DMS114 treated with DMSO at 0.1 percent for 48 hours (cell line): ENCODE measurements around the gene ZBTB7C.

Experiments
- DNase-seq: peaks from one replicate; lab custom pipeline; 2025; ENCODE audit not compliant: unreplicated experiment; lab: John Stamatoyannopoulos, UW

ZBTB7C gene

DNA sequence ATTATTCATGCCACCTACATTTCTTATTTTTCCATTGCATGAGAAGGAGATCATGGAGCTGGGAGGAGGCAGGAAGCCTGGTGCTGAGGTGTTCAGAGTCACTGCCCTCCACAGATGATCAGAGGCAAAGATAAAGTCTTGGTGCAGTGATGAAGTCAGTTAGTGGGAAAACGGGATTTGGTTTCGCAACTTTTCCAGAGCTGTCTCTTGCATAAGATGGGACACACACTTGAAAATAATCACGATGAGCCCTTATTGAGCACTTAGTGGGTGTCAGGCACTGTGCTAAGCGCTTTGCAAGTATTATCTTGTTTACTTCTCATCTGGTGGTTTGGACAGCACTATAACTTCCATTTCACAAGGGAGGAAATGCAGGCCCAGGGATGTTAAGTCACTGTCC is 256.6 kb downstream of the ZBTB7C start:
- DNase-seq: no peak

- no peak for DNase-seq
These were observed 257.6 kb downstream of the ZBTB7C start for GRCh38 chr18:48151421-48152065.

DNA sequence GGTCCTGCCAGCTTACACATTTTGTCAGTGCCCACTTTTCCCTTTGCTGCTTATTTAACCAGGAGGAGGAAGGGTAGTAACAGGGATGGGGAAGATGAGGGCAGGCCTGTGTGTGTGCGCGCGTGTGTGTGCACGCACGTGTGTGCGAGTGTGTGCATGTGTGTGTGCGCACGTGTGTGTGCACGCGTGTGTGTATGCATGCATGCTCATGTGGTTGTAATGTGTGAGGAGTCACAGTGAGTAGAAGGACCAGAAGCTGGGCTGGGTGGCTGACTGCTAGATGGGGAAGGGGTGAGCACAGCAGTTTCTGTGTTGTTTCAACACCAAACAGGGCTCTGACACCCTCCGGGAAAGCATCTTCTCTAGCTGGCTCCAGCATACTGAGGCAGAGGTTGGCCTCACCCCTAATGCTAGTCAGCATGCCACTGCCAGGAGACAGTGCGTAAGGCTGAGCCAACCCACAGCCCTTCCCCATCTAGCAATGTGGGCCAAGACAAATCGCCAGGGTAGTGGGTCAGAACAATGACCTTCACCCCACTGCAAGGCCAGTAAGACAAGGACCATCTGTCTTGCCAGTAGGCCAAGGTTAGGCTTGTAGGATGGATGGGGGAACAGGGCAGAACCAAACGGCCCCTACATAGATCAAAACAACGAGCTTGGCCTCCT is 260.0 kb downstream of the ZBTB7C start:
- no peak for DNase-seq

DNA sequence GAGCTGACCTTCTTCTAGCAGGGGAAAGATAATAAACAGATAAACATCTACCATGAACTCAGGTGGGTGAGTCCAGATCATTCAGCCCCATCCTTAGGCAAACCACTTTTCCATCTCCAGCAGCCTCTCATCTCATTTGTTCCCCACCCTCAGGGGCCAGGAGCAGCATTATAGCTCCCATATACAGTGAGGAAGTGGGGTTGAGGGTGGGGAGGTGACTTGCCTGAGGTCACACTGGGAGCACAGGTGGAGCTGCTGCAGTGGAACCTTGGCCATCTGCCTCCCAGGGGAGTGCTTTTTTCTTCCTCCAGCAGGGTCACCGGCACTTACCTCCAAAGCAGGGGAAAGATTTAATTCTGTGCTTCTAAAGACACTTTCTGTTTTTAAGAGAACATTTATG is 266.2 kb downstream of the ZBTB7C start:
- DNase-seq: no peak

GRCh38 chr18:48142353-48142752 is 266.8 kb downstream of the ZBTB7C start:
- no peak for DNase-seq

DNA sequence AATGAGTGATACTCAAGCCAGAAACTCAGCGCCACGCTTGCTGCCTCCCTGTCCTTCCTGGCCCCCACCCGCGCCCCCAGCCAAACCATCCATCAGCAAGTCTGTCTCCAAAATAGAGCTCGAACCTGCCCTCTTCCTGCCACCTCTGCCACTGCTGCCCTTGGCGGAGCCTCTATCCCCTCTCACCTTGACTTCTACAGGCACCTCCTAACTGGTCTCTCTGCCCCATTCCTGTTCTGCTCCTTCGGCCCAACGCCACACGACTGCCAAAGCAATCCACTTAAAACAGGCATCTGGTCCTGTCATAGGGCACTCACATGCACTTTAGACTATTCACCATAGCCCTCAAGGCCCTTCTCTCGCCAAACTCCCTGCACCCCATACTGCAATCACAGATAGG is 268.5 kb downstream of the ZBTB7C start:
- DNase-seq: no peak

GRCh38 chr18:48139431-48140347 is 269.5 kb downstream of the ZBTB7C start:
- DNase-seq: no peak

DNA sequence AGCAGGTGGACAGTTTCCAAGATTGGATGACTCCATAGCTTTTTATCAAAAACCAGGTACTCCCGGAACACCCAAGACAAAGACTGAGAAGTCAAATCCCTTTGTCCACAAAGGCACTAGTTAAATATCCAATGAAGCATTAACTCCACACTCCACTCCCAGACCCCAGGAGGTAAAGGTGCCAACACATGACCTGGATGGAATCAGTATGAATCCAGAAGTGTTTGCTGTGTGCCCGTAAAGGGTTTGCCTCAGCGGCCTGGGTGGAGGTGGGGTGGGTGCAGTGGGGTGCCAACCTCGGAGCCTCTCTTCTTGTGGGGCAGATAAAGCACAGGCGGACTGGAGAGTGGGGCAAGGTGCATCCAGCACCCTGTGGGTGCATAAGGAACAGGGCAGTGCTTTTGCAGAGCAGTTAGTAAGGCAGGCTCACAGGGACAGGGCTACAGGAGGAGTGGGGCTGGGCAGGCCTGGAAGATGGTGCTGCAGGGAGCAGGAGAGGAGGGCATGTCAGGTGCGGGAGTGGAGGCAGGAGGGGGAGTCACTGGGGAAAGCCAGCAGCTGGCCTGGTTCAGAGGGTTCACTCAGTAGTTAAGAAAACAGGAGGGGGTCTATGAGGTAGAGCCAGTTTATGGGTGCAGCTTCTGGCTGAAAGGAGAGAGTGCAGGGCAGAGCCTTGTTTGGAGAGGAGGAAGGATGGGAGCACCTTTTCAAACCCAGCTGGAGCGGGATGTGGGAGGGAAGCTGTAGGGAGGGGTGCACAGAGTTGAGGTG is 270.3 kb downstream of the ZBTB7C start:
- DNase-seq: no peak

DNA sequence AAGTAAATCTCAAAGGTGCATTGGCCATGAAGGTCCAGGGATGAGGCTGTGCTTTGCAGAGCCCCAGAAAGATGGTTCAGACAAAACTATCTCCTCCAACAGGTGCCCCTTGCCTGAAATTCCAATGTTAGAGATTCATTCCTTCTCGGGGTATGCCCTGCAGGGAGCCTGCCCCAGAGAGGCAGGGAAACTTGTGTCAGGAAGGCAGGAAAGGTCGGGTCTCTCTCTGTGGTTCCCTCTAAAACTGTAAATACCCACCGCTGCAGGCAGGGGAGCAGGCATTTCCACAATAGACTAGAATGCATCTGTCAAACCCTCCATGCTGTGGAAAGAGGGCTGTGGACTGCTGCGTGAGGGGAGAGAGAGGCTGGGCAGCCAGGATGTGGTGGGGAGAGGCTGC is 271.0 kb downstream of the ZBTB7C start:
- no peak for DNase-seq

- DNase-seq: no peak
These were observed 271.7 kb downstream of the ZBTB7C start for GRCh38 chr18:48137374-48138081.

GRCh38 chr18:48136827-48137373 is 272.3 kb downstream of the ZBTB7C start:
- DNase-seq: no peak

- no peak for DNase-seq
These were observed 272.9 kb downstream of the ZBTB7C start for GRCh38 chr18:48136051-48136826.

DNA sequence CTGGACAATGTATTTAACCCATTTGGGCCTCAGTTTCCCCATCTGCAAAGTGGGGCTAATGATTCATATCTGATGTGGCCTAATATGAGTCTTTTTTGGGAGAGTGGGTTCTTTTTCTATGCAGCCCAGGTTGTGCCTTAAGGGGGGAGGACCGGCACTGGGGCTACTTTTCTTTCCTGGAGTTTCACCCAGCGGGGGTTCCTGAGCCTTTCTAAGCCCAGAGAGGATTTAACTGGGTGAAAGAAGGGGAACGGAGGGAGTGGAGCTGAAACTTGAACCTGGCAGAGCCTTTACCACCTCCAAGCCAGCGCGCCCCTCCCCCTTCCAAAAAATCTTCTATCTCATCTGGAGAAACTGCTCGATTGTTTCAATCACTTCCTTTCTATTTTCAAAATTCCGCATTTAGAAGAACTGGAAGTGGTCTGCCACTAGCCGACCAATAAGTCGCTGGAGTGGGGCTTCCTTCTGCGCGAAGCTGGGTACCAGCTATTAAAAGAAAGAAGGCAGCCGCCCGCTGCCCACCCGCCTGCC is 273.7 kb downstream of the ZBTB7C start:
- DNase-seq: no peak

- DNase-seq: no peak
These were observed 274.6 kb downstream of the ZBTB7C start for GRCh38 chr18:48134609-48135008.

GRCh38 chr18:48133671-48134251 is 275.4 kb downstream of the ZBTB7C start:
- DNase-seq: no peak

DNA sequence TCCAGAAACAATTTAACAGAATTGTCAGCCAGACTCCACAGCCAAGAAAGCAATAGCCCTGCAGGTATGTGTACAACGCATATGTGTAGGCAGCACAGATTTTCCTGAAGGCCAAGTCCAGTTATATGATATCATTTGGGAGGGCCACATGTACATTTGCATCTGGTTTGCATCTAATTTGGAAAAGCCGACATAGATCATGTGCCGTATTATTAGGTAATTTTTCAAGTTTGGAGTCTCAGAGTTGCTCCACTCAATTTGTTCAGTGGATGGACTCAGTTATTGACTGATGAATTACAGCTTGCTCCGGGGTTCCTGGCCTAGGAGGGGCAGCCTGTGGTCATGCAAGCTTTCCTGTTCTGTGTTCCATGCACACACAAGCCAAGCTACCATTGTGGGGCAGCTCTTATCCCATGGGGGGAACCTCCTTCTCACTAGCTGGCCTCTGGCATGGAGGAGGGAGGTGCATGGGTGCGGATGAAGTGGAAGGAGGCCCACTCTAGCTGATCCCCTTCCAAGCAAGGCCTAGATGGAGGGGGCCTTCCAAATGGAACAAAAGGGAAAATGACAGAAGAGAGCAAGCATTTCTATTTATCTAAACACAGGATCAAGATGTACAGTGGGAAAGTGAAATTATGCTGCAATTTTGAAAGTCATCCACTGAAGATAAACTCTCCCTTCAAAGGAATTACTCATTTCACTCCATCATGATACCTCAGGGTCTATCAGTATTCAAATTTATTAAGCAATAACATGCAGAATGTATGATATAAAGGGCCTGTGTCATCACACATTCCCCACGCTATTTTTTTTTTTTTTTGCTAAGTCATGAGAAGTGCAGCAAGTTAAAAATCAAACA is 276.2 kb downstream of the ZBTB7C start:
- no peak for DNase-seq

- no peak for DNase-seq
These were observed 278.1 kb downstream of the ZBTB7C start for GRCh38 chr18:48131042-48131441.

GRCh38 chr18:48129621-48130082 is 279.5 kb downstream of the ZBTB7C start:
- DNase-seq: no peak
